Stimulated activated CD4-positive, alpha-beta T cell treated with anti-CD3 and anti-CD28 coated beads, Interleukin-2, amount 100 ng/mL, for 24 hours (primary cell): ENCODE data around the gene IFIT5.
A peak's percentile ranks its signal among the peaks of the same experiment; 100 is the strongest.
"Not testable (repeated sequence)": the region's sequence is repeated elsewhere in the genome, so short reads cannot be mapped to it uniquely, and the experiment has no call there.

Source experiments
- DNase-seq, 2 donors: peaks; one replicate each; pipeline ENCODE4 v3.0.0-alpha.2; 2020

IFIT5 gene

GRCh38 chr10:89414146-89414878 is at the start of gene IFIT5:
Gene IFIT5 (plus strand): TSS chr10:89414568. CDS start chr10:89414799, 231 bp downstream.
- peak; percentile 65 for DNase-seq

DNA sequence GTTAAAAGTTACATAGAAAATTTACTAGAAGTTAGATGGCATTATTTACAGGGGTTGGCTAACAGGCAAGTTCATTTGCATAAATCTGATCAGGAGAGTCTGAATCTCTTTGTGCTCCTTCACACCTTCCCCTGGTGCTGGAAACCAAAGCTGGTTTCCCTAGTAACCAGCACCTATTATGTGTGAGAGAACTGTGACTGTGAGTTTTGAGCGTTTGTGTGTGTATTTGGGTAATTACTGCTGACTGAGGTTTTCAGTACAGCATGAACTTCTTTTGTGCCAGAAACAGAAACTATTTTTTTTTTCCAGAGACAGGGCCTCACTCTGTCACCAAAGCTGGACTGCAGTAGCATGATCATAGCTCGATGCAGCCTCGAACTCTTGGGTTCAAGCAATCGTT is 46.8 kb upstream of the IFIT5 start:
- DNase-seq, result no peak

GRCh38 chr10:89368129-89368528 is 46.2 kb upstream of the IFIT5 start:
- DNase-seq, result no peak

DNA sequence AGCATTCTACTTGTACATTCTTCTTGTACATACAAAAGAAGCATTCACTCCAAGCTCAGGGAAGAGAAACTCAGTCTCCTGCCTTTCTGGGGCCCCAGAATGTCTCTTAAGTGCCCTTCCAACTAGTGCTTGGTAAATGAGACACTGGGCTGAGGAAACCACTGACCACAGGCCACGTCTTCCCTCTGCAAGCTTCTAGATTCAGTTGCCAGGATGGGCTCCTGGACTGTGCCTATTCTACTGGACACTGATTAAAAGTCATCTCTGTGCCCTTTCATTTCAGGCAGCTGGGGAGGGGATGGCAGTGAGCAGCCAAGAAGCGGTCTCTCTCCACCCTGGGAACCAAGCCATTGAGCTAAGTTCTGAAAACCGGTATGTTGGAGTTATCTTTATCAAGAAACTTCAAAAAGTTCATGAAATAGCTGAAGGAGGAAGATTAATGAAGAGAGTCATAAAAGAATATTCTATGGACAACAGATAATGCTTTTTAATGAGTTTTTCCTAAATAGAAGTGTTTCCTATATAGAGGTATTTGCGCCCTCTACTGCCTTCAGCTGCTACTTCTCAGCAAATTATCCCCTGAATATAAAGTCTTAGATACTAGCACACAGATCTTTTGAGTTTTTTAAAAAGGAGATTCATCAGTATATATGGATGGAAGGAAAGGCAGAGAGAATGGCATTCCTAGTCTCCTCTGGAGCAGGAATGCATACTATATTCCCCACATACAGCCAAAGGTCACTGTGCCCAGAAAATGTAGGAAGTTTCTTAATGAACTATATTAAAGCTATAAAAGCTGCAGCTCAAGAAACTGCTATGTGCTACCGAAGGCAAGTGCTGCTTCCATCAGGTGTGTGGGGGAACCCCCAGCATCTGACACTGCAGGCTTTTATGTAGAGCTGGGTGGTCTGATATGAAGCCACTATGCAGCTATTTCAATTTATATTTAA is 44.9 kb upstream of the IFIT5 start:
- no peak for DNase-seq

DNA sequence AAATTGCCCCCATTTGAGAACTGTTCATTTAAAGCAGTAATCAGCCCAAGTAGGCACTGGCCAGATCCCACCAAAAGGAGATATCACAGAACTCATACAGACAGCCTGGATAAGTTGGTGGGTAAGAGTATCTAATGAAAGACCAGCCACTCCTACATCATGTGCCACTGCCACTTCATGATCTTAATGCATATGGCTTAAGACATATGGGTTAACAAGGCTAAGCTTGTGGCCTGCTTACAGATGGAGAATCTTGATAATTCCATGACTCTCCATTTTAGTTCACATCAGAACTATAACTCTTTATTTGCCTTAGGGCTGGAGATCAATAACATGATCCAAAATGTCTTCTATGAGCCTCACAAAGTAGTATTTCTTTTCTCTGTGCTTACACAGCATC is 43.3 kb upstream of the IFIT5 start:
- DNase-seq, result no peak

- DNase-seq, result no peak
Measured at GRCh38 chr10:89371987-89372386, 42.4 kb upstream of the IFIT5 start.

DNA sequence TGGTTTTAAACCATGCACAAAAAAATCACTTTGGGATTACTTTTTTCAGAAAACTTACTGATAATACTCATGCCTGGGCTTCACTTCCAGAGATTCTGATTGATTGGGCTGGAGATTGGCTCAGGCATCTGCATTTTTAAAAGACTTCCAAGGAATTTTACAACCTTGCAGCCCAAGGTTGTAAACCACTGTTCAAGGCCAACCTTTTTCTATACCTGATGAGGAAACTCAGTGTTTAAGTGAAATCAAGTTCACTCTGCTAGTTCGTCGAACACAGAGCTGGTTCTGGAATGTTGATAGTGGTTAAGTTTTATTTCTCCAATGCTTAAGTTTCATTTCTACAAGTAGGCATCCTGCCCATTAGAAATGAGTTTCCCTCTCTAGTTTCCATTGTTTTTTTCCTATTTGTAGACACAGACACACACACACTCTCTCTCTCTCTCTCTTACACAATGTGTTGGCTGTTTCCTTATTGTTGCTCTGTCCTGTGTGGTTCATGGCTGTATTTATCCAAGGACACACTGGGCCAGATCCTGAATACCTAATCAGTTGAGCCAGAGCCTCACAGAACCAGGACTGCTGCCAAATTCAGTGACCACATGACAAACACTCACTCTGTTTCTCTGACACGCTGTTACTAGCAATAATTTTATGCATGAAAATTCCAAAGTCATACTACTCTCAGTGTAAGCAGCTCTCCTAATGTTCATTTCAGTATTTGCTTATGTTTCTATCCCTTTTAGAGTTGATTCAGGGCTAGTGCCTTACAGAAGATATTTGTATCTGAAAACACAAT is 40.3 kb upstream of the IFIT5 start:
- no peak for DNase-seq

- no peak for DNase-seq
Measured at GRCh38 chr10:89374713-89375141, 39.6 kb upstream of the IFIT5 start.

DNA sequence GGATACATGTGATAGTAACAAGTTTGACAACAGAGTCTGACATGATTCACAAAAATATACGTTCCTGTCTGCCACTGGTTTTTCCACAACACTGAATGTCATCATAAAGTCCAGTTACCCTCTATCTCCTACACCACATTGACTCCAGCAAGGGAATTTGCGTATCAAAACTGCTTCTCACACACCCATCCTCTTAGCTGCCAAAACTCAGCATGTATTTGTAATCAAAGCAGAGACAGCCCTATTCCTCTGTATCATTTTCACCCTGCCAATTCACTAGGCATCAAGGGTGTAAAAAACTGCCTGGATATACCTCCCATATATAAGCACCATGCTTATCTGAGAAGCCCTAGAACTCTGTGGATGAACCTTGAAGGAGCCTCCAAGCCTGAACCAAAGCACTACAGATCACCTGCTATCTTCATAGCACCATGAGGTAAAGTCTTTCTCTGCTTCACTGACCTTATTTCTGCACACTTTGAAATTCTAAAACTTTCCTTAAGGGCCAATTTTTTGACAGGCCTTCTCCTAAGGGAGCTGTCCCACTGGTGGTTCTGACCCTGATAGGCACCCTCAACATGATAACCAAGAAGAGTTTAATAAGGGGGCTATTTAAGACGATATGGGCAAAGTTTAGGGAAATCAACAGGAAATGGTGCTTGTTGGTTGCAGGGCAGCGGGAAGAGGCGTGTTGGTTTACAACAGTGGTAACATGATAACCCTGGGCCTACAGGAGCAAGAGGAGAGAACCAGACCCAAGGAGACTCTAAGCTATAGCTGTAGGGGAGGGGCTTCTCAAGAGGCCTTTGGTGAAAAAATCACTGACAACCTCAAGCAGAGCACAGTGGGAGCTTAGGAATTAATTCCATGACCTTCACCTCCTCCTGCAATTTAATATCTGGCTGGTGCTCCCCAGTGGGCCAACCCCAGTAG is 36.4 kb upstream of the IFIT5 start, which contains the start of gene IFIT1B:
IFIT1B (plus strand) TSS at position 352 of the 933 bp plus-strand sequence; CDS start at position 432, 80 bp downstream.
- no peak for DNase-seq

GRCh38 chr10:89379103-89379502 is 35.3 kb upstream of the IFIT5 start:
- no peak for DNase-seq

DNA sequence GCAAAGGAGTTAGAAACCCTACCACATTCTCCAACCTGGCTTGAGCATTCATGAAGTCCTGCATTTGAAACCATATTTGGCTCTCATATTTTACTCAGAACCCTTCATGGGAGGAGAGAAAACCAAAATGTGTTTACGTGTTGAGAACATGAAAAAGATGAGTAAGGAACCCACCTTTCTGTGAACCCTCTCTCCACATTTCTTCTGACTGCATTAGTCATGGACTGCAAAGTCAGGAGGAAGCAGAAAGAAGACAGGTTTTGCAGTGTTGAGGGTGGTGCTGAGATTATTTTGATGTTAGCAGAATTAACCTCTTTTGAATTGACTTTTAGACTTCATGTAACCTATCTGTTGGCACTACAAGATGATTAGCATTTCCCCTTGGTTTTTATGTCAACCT is 31.6 kb upstream of the IFIT5 start:
- no peak for DNase-seq

- DNase-seq, result no peak
Measured at GRCh38 chr10:89384474-89385340, 29.7 kb upstream of the IFIT5 start.

DNA sequence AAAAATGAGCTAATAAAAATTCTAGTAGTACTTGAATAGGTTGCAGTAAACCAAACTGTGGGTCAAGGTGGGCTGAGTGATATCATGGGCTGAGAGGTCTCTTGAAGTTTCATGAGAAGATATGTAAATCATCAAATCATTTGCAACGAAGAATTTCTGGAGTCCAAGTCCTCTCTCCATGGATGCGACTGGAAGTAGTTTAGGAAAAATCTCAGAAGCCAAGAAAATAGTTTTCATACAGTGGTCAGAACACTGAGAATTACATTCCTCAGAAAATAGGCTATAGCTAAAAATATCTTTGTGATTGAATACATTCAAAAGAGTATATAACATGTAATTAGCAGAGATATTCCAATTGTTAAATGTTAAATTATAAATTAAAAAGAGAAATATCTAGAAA is 25.6 kb upstream of the IFIT5 start:
- no peak for DNase-seq

GRCh38 chr10:89389254-89389653 is 25.1 kb upstream of the IFIT5 start:
- no peak for DNase-seq

DNA sequence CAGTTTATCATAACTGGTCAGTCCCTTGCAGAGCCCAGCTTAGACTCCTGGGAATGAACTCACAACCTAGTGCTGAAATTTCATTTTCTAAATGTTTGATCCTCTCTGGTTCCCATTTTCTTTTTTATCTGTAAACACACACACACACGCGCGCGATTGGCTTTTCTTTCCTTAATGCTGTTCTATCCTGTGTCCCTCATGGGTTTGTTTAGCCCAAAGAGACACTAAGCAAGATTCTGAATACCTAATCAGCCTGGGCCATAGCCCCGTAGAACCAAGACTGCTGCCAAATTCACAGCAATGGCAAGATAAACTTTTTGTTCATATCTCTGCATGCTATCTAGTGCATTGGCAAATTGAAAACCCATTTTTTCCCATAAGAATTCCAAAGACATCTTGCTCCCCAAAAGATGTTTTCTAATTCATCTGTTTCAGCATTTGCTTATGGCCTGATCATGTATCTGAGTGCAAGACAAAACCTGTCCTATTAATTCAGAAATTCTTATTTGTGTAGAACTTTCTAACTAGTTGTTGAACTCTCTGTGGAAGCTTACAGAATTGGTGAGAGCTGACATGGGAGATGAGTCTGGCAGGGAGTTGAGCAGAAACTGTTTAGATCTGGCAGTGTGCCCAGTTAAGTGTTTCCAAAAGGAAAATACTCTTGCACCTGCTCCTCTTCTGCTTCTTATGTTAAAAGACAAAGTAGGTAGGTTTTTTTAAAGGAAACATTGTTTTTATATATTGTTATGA is 23.7 kb upstream of the IFIT5 start:
- no peak for DNase-seq

- DNase-seq, result not testable (repeated sequence)
Measured at GRCh38 chr10:89391226-89391576, 23.2 kb upstream of the IFIT5 start.

DNA sequence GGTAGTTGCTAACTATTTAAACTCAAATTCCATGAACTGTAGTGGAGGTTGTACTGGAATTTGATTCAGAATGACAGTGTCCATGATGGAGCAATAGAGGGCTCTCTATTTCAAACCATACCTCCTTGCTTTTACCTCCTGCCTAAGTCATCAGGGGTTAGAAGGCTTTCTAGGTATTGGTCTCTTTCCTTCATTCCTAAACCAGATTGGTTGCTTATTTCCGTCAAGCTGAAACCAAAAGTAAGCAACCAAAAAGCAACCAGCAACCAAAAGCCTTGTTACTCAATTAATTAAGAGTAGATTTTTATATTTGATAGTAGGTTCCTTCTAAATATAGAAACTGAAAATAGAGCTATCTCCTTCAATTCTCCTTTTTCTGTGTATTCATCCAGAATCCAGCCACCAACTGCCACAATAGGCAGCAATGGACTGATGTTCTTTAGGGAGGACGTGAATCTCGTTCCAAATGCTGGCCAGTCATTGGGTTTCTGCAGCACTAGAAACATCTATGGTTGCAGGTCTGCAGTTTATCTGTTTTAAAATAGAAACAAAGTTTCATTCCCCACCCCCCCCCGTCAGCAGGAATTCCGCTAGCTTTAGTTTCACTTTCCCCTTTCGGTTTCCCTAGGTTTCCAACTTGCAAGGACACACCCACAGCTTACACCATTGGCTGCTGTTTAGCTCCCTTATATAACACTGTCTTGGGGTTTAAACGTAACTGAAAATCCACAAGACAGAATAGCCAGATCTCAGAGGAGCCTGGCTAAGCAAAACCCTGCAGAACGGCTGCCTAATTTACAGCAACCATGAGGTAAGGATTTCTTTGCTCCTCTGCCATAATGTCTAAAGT is 22.2 kb upstream of the IFIT5 start, which contains the start of gene IFIT1:
IFIT1 (plus strand) TSS at position 717 of the 850 bp plus-strand sequence; CDS start at position 807, 90 bp downstream.
- peak in 1 of 2 donors; percentile 30 for DNase-seq

DNA sequence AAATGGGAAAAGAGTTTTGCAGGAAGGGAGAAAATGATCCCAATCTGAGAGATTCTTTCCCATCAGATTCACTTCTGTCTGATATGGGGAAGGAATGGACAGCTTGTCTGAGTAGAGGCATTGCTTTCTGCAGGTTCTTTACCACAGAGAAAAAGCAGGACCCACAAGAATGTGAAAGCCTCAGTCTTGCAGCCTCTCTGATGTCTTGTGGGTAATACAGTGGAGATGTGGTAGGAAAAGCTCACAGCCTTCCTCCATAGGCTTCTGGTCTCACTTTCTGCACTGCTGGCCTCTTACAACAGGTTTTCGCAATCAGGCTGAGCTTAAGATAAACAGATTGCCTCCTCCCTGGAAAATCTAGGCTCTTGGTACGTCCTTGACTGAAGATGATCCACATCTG is 21.4 kb upstream of the IFIT5 start:
- DNase-seq, result no peak

GRCh38 chr10:89393898-89394297 is 20.5 kb upstream of the IFIT5 start:
- DNase-seq, result no peak
